ENCODE data around the gene RAB3IL1. TPM values are rescaled to one million over a fixed set of nuclear protein-coding genes. Genes with fewer than 3 reads are reported as not detected.

RAB3IL1 gene
- total and polyA plus RNA-seq, 4 donors: 2.1 to 41.6 (median 5.4) TPM

GRCh38 chr11:61951484-61952135 lies 34.2 kb upstream of the RAB3IL1 start:
- H3K4me1 ChIP-seq (ENCODE audit: control insufficient read depth in 4 of 4, insufficient read depth in 4 of 4, low read length in 3 of 4): peaks cover 0 to 8% (median 6%) of the 10 kb centered on the region in 4 donors
- WGBS: 96% methylated on average over 11 of the region's 11 CpGs

DNA sequence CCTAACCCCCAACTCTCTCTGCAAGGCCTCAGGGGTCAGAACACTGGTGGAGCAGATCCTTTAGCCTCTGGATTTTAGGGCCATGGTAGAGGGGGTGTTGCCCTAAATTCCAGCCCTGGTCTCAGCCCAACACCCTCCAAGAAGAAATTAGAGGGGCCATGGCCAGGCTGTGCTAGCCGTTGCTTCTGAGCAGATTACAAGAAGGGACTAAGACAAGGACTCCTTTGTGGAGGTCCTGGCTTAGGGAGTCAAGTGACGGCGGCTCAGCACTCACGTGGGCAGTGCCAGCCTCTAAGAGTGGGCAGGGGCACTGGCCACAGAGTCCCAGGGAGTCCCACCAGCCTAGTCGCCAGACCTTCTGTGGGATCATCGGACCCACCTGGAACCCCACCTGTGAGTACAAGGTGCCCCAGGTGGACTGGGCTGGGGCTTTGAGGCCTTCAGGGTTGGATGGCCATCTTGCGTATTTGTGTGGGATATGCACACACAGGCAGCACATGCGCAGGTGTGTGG lies 32.7 kb upstream of the RAB3IL1 start, which contains the start of gene BEST1:
BEST1 (plus strand) TSS at position 317 of the 513 bp plus-strand sequence. CDS start 1,456 bp downstream, outside the sequence.
- 93% methylated on average over 8 of the region's 8 CpGs for WGBS
- Histone ChIP-seq H3K4me3 (ENCODE audit: low read depth in 1 of 3, low read length in 3 of 3) (no peak within 1 kb of the TSS), H3K27me3 (ENCODE audit: control insufficient read depth in 4 of 4, insufficient read depth in 4 of 4, low read length in 3 of 4) (no peaks in the 10 kb centered on the region), H3K9ac (ENCODE audit: low read depth in 1 of 2, low read length in 2 of 2) (no peak within 1 kb of the TSS), H3K9me3 (ENCODE audit: control insufficient read depth in 4 of 4, low read length in 3 of 4) (no peaks in the 10 kb centered on the region), H3K27ac (ENCODE audit: low read depth in 1 of 2, low read length in 2 of 2) (no peak within 1 kb of the TSS), H3K4me1 (ENCODE audit: control insufficient read depth in 4 of 4, insufficient read depth in 4 of 4, low read length in 3 of 4) (peaks cover 0 to 3% (median under 1%) of the 10 kb centered on the region in 4 donors), H3K36me3 (ENCODE audit: control insufficient read depth in 4 of 4, insufficient read depth in 3 of 4, low read depth in 1 of 4, low read length in 3 of 4) (no peaks in the 10 kb centered on the region)
- DNase-seq (ENCODE audit: low spot score): no peak
- TF ChIP-seq RXRA (IDR thresholded peaks at IDR 0.05) (no peak), NR2F2 (IDR thresholded peaks at IDR 0.05) (no peak)

More at GRCh38 chr11:61951484-61952135, 34.2 kb upstream of the RAB3IL1 start:
- H3K36me3 ChIP-seq (ENCODE audit: control insufficient read depth in 4 of 4, insufficient read depth in 3 of 4, low read depth in 1 of 4, low read length in 3 of 4): no peaks in the 10 kb centered on the region
- DNase-seq (ENCODE audit: low spot score): no peak
- H3K9ac ChIP-seq (ENCODE audit: low read depth in 1 of 2, low read length in 2 of 2): no peak overlapping the region
- no peak for TF ChIP-seq FOXA2 (IDR thresholded peaks at IDR 0.05)
- TF ChIP-seq GABPA (IDR thresholded peaks at IDR 0.05 in 1 of 2, conservative IDR thresholded peaks at IDR 0.05 in 1 of 2): no peak
- TF ChIP-seq FOXA1 (IDR thresholded peaks at IDR 0.05): no peak
- no peak for TF ChIP-seq REST (IDR thresholded peaks at IDR 0.05)
- TF ChIP-seq RAD21 (IDR thresholded peaks at IDR 0.05): no peak
- no peak for TF ChIP-seq CTCF (IDR thresholded peaks at IDR 0.05; ENCODE audit: low read depth, low read length, missing input control)
- no peak for TF ChIP-seq SP1 (IDR thresholded peaks at IDR 0.05)
- no peak for TF ChIP-seq HNF4A (conservative IDR thresholded peaks at IDR 0.05)
- no peak for TF ChIP-seq EGR1 (IDR thresholded peaks at IDR 0.05; ENCODE audit: low read depth in 2 of 2)
- no peak for TF ChIP-seq JUND (IDR thresholded peaks at IDR 0.05)
- no peaks in the 10 kb centered on the region for H3K9me3 ChIP-seq (ENCODE audit: control insufficient read depth in 4 of 4, low read length in 3 of 4)
- H3K4me3 ChIP-seq (ENCODE audit: low read depth in 1 of 3, low read length in 3 of 3): no peak overlapping the region
- H3K27ac ChIP-seq (ENCODE audit: low read depth in 1 of 2, low read length in 2 of 2): no peak overlapping the region
- no peaks in the 10 kb centered on the region for H3K27me3 ChIP-seq (ENCODE audit: control insufficient read depth in 4 of 4, insufficient read depth in 4 of 4, low read length in 3 of 4)
